HG02798 (cell line): ENCODE results near the gene CST6.
"Not testable (repeated sequence)": the region's sequence is repeated elsewhere in the genome, so short reads cannot be mapped to it uniquely, and the experiment has no call there.

Experiments used
- ATAC-seq: cut with Tn5 transposase; IDR thresholded peaks from one replicate; pipeline ENCODE4 v1.9.1; 2021; ENCODE audit warnings: mild to moderate bottlenecking; ENCODE audit not compliant: unreplicated experiment, poor library complexity

CST6 gene

DNA sequence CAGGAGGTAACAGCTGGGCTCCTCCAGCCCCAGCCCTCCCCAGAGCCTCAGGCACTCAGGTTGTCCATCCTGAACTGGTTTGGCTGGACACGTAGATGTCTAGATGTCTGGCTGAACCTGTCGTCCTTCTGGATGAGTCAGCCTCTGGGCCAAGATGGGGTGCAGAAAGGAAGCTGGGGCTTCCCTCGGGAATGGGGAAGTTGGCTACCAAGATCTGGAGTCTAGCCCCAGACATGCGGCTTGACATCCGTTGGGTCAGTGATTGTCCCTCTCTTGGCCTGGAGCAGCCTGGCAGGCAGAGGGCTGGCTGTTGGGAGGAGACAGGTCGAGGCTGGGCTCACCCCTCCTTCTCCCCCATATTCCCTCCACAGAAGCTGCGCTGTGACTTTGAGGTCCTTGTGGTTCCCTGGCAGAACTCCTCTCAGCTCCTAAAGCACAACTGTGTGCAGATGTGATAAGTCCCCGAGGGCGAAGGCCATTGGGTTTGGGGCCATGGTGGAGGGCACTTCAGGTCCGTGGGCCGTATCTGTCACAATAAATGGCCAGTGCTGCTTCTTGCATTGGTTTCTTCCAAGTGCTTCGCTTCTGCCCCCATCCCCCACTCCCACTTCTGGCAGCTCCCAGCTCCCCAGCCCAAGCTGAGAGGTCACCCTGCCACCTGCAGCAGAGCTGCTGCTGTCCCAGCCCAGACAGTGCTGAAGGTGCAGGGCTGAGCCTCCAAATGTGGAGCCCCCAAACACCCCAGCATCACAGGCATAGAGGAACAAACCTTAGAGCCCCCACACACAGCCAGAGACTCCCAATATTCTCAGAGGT lies 1.3 kb downstream of the CST6 start:
- no peak for ATAC-seq

DNA sequence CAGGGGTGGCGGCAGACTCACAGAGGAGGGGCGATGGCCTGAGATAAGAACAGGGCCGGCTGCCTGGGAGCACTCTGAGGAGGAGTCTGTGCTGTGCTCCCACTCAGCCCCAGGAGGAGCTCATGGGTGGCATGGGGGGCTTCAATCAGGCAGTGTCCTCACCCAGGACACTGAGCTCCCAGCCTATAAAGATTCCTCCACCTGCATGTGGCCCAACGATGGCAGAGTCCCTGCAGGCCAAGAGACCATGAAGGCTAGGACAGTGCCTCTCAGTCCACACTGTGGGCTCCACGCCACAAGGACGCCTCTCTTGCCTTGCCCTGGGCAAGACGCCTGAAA lies 1.9 kb downstream of the CST6 start:
- ATAC-seq = no peak

DNA sequence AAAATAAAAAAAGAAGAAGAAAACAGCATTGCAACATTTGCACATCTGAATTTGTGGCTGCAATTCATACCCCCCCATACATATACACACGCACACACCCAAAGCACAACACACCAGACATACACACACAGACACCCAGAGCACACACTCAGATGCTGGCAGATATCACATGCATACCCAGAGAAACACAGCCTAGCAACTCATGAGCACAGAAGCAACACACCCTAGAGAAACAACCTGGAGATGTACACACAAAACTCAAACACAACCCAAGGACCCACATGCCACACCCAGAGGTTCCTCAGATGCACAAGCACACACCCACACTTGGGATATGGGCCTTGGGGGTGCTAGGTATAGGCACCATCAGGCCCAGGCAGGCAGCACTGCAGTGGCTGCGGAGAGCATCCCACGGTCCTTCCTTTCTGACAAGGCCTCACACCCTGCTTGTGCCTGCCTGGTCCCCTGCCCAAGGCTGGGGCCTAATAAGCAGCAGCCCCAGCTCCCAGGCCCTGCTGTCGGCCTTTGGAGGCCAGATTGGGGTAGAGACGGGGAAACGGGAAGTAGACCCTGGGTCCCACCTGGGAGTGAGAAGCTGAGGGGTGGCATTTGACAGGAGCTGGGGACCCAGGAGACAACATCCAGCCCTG lies 3.1 kb downstream of the CST6 start:
- ATAC-seq = no peak

DNA sequence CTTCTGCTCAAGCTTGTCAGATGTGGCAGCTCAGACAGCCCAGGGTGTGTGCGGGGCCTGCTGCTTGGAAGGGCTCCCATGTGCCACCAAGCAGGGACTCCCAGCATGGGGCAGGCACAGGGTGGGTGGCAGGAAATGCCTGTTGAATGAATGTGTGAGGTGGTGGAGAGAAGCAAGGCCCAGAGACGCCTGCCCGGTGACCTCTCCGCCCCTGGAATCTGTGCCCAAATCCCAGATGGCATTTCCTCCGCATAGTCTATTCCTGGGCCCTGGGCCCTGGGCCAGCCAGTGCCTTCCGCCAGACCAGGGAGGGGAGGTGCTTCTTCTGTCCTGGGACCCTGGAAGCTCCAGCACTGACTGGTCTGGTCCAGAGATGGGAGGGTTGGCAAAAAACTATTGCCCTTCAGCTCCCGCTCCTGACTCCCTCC lies 3.7 kb downstream of the CST6 start:
- ATAC-seq = no peak

DNA sequence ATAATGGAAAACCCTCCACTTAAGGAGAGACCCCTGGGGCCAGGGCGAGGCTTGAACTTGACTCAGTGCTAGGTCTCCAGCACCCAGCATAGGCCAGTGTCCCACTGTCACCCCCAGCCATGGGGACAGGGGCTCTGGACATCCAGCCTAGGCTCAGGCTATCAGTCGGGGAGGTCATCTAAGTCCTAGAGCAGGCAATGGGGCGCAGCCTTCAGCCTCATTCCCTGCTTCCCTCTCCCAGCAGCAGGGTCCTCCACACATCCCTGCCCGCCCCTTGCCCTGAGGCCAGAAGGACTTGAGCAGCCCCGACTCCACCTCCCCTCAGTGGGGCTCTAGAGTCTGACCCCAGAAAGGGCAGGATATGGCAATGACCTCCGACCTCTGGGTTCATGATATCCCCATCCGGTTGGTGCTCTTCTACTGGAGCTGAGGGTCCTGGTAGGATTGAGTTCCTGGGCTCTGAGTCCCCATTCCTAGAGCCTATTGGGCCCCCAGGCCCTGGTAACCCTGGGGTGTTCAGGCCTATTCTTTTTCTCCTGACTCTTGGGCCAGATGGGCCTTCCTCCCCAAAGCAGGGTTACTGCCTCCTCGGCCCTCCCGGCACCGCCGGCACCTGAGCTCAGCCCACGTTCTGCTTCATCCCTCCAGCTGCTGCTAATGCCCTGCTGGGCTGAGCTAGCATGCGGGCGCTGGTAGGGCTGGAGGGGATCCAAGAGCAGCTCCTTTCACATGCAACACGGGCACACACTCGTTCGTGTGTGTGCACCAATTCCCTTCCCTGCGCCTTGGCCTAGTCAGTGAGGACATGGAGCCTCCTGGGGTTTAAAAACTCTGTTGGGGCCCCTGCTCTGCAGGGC lies 4.4 kb downstream of the CST6 start:
- ATAC-seq = no peak

DNA sequence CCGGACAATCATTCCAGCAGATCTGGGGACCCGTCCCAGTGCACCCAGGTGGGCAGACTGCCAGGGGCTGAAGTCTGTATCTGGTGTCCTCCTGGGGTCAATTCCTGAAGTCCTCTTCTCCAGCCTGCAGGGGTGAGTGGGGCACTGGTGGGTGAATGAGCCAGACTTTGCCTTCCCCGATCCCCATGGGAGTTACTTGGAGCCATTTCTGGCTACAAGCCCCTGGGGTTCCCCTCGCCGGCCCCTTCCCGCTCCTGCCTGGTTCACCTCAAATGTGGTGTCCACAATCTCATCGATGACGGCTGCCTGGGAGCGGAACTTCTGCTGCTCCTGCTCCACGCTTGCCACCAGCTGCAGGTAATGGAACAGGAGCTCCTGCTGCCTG lies 5.0 kb downstream of the CST6 start:
- no peak for ATAC-seq

DNA sequence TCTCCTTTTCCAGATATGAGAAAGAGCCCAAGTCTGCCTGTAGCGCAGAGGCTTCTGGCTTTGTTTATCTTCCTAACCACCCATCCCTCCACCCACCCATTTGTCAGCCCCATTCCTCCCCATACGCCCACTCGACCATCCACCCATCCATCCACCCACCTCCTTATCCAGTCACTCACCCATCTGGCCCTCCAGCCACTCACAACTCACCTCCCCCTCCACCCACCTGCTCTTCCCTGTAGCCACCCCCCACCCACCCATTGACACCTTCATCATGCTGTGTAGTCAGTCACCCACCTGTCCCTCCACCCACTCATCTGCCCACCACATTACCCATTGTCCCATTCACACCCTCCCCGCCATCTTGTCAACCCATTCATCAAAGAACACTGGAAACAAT lies 5.5 kb downstream of the CST6 start:
- no peak for ATAC-seq

DNA sequence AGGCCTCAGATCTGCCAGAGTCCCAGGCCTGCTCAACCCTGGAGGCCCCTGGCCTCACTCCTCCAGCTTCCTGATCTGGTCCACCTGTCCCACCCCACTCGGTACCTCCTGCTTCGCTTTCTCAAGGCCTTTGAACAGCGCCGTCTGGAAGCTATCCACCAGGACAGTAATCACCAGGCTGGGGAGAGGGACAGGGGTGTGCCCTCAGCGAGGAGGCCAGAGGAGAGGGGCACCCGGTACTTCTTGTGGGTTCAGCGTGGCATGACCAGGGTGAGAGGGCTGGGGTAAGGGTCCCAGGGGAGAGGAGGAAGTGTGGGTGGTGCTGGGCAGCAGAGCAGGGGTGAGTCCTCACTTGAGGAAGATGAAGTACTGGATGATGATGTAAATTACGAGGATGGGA lies 8.4 kb downstream of the CST6 start:
- ATAC-seq = no peak

DNA sequence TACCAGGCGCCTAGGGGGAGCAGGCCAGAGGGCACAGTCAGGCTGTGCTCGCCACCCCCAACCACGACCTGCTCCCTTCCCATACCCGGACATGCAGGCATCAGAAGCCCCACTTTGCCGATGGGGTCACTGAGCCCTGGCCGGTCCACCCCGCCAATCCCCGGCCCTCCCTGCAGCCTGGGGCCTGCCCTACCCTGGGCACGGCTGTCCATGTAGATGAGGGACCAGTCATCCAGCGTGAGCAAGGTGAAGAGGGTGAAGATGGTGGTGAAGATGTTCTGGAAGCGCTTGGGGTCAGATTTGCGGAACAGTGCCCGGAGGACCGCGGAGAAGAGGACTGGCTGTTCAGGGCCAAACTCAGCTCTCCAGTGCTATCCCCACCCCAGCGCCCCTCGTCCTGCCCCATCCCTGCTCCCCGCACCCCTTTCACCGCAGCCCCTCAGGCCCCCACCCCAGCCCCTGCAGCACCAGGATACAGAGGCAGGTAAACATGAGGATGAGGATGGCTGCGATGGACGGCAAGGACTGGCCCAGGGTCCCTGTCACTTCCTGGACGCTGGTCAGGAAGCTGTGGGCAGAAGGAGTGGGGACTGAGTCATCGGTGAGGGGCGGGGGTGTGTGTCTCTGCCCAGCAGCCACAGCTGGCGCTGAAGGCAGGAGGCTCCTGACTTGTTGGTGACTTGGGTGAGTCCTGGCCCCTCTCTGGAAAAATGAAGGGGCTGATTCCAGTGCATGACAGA lies 9.0 kb downstream of the CST6 start:
- no peak for ATAC-seq

DNA sequence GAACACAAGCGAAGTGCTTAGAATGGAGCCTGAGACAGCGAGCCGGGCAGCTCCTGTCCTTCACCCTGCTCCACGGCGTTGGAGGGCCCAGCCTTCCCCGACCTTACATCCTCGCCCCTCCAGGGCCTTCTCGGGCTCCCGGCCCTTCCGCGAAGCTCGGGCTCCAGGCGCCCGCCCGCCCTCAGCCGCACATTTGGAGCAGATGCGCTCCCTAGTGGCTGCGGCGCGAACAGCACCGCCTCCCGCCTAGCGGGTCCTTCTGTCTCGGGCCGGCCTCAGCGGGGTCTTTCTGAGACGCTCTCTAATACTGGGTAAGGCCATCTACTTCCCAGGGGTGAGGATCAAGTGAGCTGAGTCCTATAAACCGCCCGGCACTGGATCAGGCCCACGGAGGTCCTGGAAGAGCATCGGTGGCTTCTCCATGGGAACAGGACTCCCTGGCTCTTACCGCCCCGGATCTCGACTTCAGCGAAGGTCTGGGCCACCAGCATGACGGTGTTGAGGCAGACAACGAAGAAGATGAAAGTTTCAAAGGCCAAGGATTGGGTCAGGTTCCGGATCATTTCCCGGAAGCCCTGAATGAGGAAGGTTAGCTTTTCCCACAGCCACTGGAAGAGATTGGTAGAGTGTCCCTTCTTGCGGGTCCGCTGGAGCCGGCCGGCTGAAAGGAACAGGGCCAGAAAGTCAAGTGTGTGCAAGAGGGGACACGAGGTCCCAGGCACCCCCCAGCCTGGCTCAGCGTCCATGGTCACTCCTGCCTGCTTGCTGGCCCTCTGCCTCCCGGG lies 10.8 kb downstream of the CST6 start:
- ATAC-seq = no peak

DNA sequence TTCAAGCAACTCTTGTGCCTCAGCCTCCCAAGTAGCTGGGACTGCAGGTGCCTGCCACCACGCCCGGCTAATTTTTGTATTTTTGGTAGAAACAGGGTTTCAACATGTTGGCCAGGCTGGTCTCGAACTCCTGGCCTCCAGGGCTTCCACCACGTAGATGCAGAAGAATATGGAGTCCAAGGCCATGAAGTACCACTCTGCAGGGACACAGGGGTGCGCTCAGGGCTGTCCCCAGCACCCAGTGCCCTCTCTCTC lies 11.3 kb downstream of the CST6 start:
- ATAC-seq = not testable (repeated sequence)

DNA sequence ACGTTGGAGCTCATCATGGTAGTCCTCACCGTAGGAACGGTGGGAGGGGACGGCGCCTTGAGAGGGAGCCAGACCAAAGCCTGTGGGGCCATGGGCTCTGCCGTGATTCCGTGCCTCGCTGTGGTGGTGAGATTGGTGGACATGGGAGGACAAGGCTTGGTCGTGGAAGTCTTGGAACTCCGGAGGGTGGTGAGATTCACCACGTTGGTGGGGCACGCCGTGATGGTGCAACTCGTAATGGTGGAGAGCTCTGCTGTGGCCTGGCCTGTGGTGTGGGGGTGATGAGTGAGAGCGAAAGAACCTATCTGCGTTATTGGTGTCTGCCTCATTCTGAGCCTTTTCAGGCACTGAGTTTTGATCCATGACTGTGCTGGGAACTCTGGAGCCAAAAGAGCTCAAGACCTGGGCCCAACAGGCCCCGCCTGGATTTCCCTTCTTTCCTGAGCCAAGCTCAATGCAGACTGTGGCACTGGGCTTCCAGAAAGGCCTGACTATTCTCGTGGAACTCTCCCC lies 14.3 kb downstream of the CST6 start, which contains the start of gene CATSPER1:
Gene CATSPER1, minus strand, starts transcription at position 463 of the 513 bp plus-strand sequence. Its CDS starts 100 bp downstream, at position 363.
- ATAC-seq = no peak

DNA sequence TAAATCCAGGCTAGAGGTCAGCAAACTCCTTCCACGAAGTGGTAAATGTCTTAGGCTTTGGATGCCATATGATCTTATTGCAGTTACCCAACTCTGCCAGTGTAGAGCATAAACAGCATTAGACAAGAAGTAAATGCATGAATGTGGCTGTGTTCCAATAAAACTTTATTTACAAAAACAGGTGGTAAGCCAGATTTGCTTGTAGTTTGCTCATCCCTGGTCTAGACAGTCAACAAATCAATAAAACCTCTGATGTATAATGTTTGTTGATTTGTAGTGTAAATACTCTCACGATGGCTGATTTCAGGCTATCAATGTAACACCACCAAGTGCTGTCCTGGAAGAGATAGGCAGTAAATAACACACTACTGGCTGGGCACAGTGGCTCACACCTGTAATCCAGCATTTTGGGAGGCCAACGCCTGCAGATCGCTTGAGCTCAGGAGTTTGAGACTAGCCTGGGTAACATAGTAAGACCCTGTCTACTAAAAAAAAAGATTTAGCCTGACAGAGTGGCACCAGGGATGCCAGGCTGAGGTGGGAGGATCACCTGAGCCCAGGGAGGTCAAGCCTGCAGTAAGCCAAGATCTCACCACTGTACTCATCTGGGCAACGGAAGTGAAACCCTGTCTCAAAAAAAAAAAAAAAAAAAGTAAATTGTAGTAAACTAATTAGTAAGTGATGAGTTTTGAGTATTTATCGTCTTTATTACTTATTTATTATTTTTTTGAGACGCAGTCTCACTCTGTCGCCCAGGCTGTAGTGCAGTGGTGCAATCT lies 21.3 kb downstream of the CST6 start:
- no peak for ATAC-seq

DNA sequence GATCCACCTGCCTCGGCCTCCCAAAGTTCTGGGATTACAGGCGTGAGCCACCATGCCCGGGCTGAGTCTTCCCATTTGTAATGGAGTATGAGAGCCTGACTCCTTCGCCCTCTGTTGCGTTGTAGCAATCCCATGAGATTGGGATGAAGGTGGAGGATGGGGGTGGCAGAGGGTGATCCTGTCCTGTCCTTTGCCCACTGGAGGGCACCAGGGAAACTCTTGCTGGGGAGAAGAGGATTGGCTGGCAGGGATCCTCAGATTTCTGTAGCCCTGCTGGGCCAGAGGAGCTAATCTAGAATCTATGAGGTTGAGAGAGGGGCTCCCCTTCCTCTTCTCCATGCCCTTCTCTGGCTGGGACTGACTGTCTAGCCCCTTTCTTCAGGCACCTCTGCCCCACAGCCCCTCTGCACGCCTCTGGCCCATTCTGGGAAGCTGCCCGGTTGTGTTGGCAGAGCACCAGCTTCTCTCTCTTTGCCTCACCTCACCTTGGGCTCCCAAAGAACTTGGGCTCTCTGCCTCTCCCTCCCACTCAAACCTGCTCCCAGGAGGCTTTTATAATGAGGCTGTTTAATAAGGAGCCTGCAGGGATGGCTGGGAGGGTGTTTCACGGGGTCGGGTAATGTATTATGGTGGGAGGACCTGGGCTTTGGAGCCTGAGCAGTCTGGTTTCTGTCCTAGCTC lies 24.0 kb downstream of the CST6 start:
- no peak for ATAC-seq

DNA sequence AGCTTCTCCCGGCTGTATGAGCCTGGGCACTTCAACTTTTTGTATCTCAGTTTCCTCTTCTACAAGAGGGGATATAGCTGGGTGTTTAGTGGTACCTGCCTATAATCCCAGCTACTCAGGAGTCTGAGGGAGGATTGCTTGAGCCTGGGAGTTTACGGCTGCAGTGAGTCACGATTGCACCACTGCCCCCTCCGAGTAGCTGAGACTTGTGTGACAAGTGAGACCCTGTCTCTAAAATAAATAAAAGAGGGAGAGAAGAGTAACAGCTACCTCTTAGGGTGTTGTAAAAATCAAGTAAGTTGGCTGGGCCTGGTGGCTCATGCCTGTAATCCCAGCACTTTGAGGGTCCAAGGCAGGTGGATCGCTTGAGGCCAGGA lies 24.5 kb downstream of the CST6 start:
- no peak for ATAC-seq

DNA sequence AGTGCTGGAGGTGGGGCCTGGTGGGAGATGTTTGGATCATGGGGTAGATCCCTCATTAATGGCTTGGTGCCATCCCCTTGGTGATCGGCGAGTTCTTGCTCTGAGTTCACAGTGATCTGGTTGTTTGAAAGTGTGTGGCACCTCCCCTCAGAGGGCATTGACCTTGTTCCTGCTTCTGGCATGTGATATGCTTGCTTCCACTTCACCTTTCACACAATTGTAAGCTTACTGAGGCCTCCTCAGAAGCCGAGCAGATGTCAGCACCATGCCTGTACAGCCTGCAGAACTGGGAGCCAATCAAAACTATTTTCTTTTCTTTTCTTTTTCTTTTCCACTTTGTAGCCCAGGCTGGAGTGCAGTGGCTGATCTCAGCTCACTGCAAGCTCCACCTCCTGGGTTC lies 25.5 kb downstream of the CST6 start:
- ATAC-seq = no peak

DNA sequence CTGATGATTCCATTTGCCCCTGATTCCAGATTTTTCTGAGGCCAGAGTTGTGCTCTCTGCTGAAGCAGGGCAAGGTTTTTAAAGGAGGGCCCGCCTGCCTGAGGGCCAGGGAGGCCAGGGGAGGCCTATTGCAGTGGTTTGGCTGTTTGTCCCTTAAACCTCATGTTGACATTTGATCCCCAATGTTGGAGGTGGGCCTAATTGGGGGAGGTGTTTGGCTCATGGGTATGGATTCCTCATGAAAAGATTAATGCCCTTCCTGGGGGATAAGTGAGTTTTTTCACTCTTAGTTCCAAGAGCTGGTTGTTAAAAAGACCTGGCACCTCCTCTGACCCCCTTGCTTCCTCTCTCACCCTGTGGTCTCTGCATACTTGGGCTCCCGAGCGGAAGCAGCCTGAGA lies 28.0 kb downstream of the CST6 start:
- no peak for ATAC-seq

DNA sequence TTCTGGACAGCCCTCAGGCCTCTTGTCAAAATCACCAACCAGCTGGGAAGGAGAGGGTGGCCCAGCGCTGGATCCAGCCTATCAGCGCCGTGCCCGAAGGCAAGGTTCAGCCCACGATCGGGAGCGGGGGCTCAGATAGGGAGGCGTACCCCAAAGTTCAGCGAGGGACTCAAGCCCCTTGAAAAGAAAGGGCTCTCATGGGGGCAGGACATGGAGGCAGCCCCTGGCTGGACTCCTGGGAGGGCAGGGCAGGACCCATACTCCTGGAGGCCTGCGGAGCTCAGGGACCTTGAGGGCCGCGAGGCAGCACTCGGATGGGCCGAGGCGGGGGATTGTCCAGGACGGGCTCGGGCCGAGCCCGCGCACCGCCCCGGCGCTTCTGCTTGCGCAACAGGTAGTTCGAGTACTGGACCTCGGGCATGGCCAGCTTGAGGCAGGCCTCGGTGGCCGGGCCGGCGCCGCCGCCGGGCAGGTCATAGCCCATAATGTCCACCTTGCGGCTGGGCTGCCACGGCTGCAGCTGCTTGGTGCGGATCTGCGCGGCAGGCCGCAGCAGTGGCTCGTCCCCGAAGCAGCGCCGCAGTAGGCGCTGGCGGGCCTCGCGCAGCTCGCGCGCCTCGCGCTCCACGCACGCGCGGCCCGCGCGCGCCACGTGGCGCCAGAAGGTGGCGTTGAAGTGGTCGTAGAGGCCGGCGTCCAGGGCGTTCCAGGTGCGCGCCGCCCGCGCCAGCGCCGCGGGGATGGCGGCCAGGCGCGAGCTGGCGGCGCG lies 30.6 kb downstream of the CST6 start:
- ATAC-seq = no peak
